ENCODE measurements around the gene BHLHA15. TPM values are rescaled to one million over a fixed set of nuclear protein-coding genes. Genes with fewer than 3 reads are reported as not detected.

Gene BHLHA15
- total RNA-seq, 2 donors from 2014 or later = 247 to 584 TPM

- WGBS, 2 donors = 6 to 39% methylated on average over 7 to 49 of the region's 49 CpGs
- intact Hi-C loops (cut with DNase I) = no loop called here
- H3K27me3 ChIP-seq = no peaks in the 10 kb centered on the region
- H3K27ac ChIP-seq = peak overlapping the region; percentile 87 to 98 (median 96)
- TF ChIP-seq CTCF (IDR thresholded peaks at IDR 0.05) = no peak
- TF ChIP-seq POLR2A (IDR thresholded peaks at IDR 0.05) = peak in 2 of 3 donors; percentile 58 to 70
- DNase-seq = peak; percentile 58 to 61 (median 60)
- H3K36me3 ChIP-seq (replicated peaks in 1 of 2; ENCODE audit: insufficient read depth in 1 of 2, low read depth in 2 of 2) = peaks cover 0 to 2% of the 10 kb centered on the region in 2 donors
- H3K9me3 ChIP-seq = no peaks in the 10 kb centered on the region
- peak; percentile 4 for ATAC-seq
- H3K4me1 ChIP-seq = peaks cover 35% of the 10 kb centered on the region
- peak overlapping the region; percentile 25 to 78 for H3K4me3 ChIP-seq
Measured at GRCh38 chr7:98211676-98212531, 665 bp downstream of the BHLHA15 start.

GRCh38 chr7:98212532-98213041 is 1.3 kb downstream of the BHLHA15 start:
- Histone ChIP-seq H3K27me3 (no peaks in the 10 kb centered on the region), H3K4me3 (peak overlapping the region; percentile 25 to 78), H3K27ac (peak overlapping the region; percentile 87 to 98 (median 96)), H3K36me3 (replicated peaks in 1 of 2; ENCODE audit: insufficient read depth in 1 of 2, low read depth in 2 of 2) (no peaks in the 10 kb centered on the region), H3K9me3 (no peaks in the 10 kb centered on the region), H3K4me1 (peaks cover 42% of the 10 kb centered on the region)
- ATAC-seq = no peak
- WGBS, 2 donors = 42 to 56% methylated on average over 6 to 30 of the region's 30 CpGs
- peak in 3 of 4 donors; percentile 32 to 44 (median 38) for DNase-seq
- intact Hi-C loops (cut with DNase I) = no loop called here
- TF ChIP-seq POLR2A (IDR thresholded peaks at IDR 0.05) (no peak), CTCF (IDR thresholded peaks at IDR 0.05) (no peak)

GRCh38 chr7:98213296-98213887 is 2.2 kb downstream of the BHLHA15 start:
- intact Hi-C loops (cut with DNase I) = no loop called here
- DNase-seq = no peak
- peaks cover 50% of the 10 kb centered on the region for H3K4me1 ChIP-seq
- TF ChIP-seq POLR2A (IDR thresholded peaks at IDR 0.05) (no peak), CTCF (IDR thresholded peaks at IDR 0.05) (no peak)
- H3K27me3 ChIP-seq = no peaks in the 10 kb centered on the region
- ATAC-seq = no peak
- 43 to 64% methylated on average over 6 to 8 of the region's 8 CpGs for WGBS, 2 donors
- no peaks in the 10 kb centered on the region for H3K9me3 ChIP-seq
- H3K4me3 ChIP-seq = peak overlapping the region; percentile 27 to 78
- H3K27ac ChIP-seq = peak overlapping the region; percentile 87 to 98 (median 96)
- H3K36me3 ChIP-seq (replicated peaks in 1 of 2; ENCODE audit: insufficient read depth in 1 of 2, low read depth in 2 of 2) = no peaks in the 10 kb centered on the region

GRCh38 chr7:98213888-98214810 is 2.9 kb downstream of the BHLHA15 start:
- peak; percentile 78 to 88 (median 82) for DNase-seq
- Histone ChIP-seq H3K27me3 (no peaks in the 10 kb centered on the region), H3K4me1 (peaks cover 56% of the 10 kb centered on the region), H3K36me3 (replicated peaks in 1 of 2; ENCODE audit: insufficient read depth in 1 of 2, low read depth in 2 of 2) (no peaks in the 10 kb centered on the region), H3K4me3 (peak overlapping the region; percentile 27 to 78), H3K27ac (peak overlapping the region; percentile 87 to 98 (median 96)), H3K9me3 (no peaks in the 10 kb centered on the region)
- TF ChIP-seq POLR2A (IDR thresholded peaks at IDR 0.05) (peak; percentile 59 to 80 (median 75)), CTCF (IDR thresholded peaks at IDR 0.05) (peak in 1 of 7 experiments; percentile 15)
- WGBS, 2 donors = 23 to 50% methylated on average over 10 to 25 of the region's 25 CpGs
- peak; percentile 10 for ATAC-seq
- intact Hi-C loops (cut with DNase I) = no loop called here

Data from body of pancreas (tissue), 4 donors.